Ascending aorta (tissue), 2 donors: Measurements from ENCODE around the gene VILL. TPM values are rescaled to one million over a fixed set of nuclear protein-coding genes. Genes with fewer than 3 reads are reported as not detected.

Experiments
- DNase-seq, 2 donors: peaks; one replicate each; pipeline ENCODE4 v3.0.0-alpha.2; 2019; ENCODE audit warnings: low spot score in 2 of 2
- H3K27ac ChIP-seq, 2 donors: fragments of 200-600 bp; sonication (generic); one replicate each; pipeline ENCODE4 v1.5.1; 2016 to 2017; ENCODE audit warnings: mild to moderate bottlenecking in 1 of 2
- H3K27me3 ChIP-seq: fragments of 200-600 bp; sonication (generic); one replicate; pipeline ENCODE4 v1.5.1; 2017
- H3K36me3 ChIP-seq, 2 donors: fragments of 200-600 bp; sonication (generic); one replicate each; pipeline ENCODE4 v1.5.1; 2016
- H3K4me1 ChIP-seq, 2 donors: fragments of 200-600 bp; sonication (generic); one replicate each; pipeline ENCODE4 v1.5.1; 2016 to 2017; ENCODE audit warnings: mild to moderate bottlenecking in 1 of 2
- H3K4me3 ChIP-seq, 2 donors: fragments of 200-600 bp; sonication (generic); one replicate each; pipeline ENCODE4 v1.5.1; 2016 to 2017; ENCODE audit warnings: mild to moderate bottlenecking in 1 of 2
- H3K9me3 ChIP-seq, 2 donors: fragments of 200-600 bp; sonication (generic); one replicate each; pipeline ENCODE4 v1.5.1; 2016
- intact Hi-C: fragments of 100-400 bp; cut with DNase I; formaldehyde crosslinking; loops from one replicate; pipeline ENCODE4 v1.15.1; 2023
- total RNA-seq: library from RNA; depleted of rRNA; stranded (reverse); fragments of >200 nt; gene quantifications from one replicate; pipeline ENCODE4 v1.1.0, GENCODE V29; 2016
- TF ChIP-seq, protein P1 (sequence below), 3 experiments: fragments of 200-600 bp in 2 of 3; fragments of 450-650 bp in 1 of 3; sonication (generic) in 2 of 3; IDR thresholded peaks; one replicate each; pipeline ENCODE4 v1.5.1; 2016 to 2019; ENCODE audit warnings: antibody characterized with exemption in 3 of 3, mild to moderate bottlenecking in 1 of 3, moderate library complexity in 1 of 3

Gene VILL
- total RNA-seq, 1 donor from 2014 or later, result 6.3 TPM

DNA sequence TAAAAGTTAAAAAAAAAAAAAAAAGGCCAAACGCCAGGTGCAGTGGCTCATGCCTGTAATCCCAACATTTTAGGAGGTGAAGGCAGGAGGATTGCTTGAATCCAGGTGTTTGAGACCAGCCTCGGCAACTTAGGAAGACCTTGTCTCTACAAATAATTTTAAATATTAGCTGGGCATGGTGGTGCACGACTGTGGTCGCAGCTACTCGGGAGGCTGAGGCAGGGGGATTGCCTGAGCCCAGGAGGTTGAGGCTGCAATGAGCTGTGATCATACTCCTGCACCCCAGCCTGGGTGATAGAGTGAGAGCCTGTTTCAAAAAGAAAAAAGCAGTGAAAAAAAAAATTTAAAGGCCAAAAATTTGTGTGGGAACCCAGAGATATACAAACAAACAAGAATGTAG, 45.7 kb downstream of the VILL start:
- Histone ChIP-seq H3K4me1 (peaks cover 6 to 15% of the 10 kb centered on the region in 2 donors), H3K4me3 (no peak overlapping the region), H3K27ac (no peak overlapping the region), H3K27me3 (no peaks in the 10 kb centered on the region), H3K36me3 (no peaks in the 10 kb centered on the region), H3K9me3 (no peaks in the 10 kb centered on the region)
- intact Hi-C loops, result no loop called here
- DNase-seq, result no peak
- TF ChIP-seq, protein P1, sequence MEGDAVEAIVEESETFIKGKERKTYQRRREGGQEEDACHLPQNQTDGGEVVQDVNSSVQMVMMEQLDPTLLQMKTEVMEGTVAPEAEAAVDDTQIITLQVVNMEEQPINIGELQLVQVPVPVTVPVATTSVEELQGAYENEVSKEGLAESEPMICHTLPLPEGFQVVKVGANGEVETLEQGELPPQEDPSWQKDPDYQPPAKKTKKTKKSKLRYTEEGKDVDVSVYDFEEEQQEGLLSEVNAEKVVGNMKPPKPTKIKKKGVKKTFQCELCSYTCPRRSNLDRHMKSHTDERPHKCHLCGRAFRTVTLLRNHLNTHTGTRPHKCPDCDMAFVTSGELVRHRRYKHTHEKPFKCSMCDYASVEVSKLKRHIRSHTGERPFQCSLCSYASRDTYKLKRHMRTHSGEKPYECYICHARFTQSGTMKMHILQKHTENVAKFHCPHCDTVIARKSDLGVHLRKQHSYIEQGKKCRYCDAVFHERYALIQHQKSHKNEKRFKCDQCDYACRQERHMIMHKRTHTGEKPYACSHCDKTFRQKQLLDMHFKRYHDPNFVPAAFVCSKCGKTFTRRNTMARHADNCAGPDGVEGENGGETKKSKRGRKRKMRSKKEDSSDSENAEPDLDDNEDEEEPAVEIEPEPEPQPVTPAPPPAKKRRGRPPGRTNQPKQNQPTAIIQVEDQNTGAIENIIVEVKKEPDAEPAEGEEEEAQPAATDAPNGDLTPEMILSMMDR (IDR thresholded peaks at IDR 0.05), result no peak

DNA sequence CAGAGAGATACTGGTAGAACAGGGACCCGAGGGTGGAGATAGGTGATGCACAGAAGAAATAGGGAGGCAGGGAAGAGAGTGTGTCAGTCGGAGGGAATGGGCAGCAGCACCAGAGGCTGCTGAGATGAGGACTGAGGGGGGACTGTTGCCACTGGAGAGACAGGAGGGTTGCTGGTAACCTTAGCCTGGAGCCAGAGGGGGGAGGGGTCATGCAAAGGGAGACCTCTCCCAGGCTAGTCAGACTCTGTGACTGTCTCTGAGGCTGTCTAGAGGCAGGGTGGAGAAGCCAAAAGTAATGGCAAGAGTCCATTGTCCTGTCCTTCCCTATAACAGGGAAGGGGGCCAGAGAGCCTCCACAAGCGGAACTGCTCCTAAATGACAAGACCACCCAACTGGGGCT, 46.3 kb downstream of the VILL start:
- H3K4me3 ChIP-seq, result no peak overlapping the region
- H3K36me3 ChIP-seq, result no peaks in the 10 kb centered on the region
- H3K9me3 ChIP-seq, result no peaks in the 10 kb centered on the region
- no peak overlapping the region for H3K27ac ChIP-seq
- TF ChIP-seq, protein P1 (IDR thresholded peaks at IDR 0.05), result no peak
- intact Hi-C loops, result no loop called here
- H3K27me3 ChIP-seq, result no peaks in the 10 kb centered on the region
- H3K4me1 ChIP-seq, result peaks cover 0 to 9% of the 10 kb centered on the region in 2 donors
- DNase-seq, result no peak

DNA sequence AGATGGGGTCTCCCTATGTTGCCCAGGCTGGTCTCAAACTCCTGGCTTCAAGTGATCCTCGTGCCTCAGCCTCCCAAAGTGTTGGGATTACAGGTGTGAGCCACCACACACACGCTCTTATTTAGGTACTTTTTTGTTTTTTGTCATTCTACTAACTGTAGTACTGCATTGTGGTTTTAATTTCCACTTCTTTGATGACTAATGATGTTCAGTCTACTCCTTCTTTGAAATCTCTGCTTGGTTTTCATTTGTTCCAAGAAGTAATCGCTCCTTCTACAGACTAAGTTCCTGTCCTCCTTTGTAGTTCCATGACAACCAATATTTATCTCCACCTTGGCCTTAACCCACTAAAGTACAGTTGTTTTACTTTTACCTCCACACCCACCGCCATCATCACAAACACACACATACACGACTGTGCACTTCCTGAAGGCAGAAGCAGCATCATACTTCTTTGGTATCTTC, 47.9 kb downstream of the VILL start:
- TF ChIP-seq, protein P1 (IDR thresholded peaks at IDR 0.05), result no peak
- no peaks in the 10 kb centered on the region for H3K9me3 ChIP-seq
- H3K27me3 ChIP-seq, result no peaks in the 10 kb centered on the region
- no peak overlapping the region for H3K27ac ChIP-seq
- intact Hi-C loops, result no loop called here
- no peak for DNase-seq
- no peak overlapping the region for H3K4me3 ChIP-seq
- H3K36me3 ChIP-seq, result no peaks in the 10 kb centered on the region
- H3K4me1 ChIP-seq, result peaks cover 0 to 9% of the 10 kb centered on the region in 2 donors

DNA sequence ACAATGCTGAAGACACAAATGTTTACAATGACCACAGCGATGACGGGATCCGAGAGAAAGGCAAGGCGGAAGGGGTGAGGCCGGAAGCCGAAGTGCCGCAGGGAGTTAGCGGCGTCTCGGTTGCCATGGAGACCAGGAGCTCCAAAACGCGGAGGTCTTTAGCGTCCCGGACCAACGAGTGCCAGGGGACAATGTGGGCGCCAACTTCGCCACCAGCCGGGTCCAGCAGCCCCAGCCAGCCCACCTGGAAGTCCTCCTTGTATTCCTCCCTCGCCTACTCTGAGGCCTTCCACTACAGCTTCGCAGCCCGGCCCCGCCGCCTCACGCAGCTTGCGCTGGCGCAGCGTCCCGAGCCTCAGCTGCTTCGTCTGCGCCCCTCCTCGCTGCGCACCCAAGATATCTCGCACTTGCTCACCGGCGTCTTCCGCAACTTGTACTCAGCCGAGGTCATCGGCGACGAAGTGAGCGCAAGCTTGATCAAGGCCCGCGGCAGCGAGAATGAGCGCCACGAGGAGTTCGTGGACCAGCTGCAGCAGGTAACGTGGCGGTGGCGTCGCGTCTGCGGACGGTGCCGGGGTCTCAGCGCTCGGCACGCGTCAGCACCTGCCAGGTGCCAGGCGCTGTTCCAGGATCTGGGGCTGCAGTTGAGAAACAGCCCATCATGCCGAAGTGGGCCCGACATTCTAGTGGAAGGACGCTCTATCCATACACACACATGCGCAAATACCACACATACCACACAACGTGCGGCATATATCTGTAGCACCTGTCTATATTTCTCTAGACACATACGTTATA, 48.7 kb downstream of the VILL start, which contains the start of gene DLEC1:
Gene DLEC1, plus strand, starts transcription at position 108 of the 798 bp plus-strand sequence. Its CDS starts 18 bp downstream, at position 126.
- peaks cover 0 to 9% of the 10 kb centered on the region in 2 donors for H3K4me1 ChIP-seq
- peak in 1 of 2 donors; percentile 85 for DNase-seq
- TF ChIP-seq, protein P1 (IDR thresholded peaks at IDR 0.05), result no peak
- no peaks in the 10 kb centered on the region for H3K9me3 ChIP-seq
- H3K36me3 ChIP-seq, result no peaks in the 10 kb centered on the region
- intact Hi-C loops, result no loop called here
- no peak within 1 kb of the TSS for H3K27ac ChIP-seq
- H3K4me3 ChIP-seq, result peak within 1 kb of the TSS; percentile 68 to 73
- no peaks in the 10 kb centered on the region for H3K27me3 ChIP-seq

DNA sequence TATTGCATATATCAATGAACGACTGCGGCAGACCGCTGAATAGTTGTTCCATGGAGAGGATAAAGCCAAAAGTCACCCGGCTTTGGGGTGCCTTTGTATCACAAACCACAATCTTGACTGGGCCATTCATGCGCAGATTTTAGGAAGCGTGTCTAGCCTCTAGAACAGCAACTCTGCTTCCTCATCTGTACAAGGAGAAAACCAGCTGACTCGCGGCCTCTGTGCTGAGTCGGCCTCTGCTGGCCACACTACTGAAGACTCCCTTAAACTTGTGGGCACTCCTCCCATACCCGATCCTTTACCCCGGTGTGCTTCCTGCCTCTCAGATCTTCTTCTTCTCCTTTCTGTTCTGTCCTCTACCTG, 49.3 kb downstream of the VILL start:
- no peak overlapping the region for H3K27ac ChIP-seq
- H3K27me3 ChIP-seq, result no peaks in the 10 kb centered on the region
- no peaks in the 10 kb centered on the region for H3K9me3 ChIP-seq
- TF ChIP-seq, protein P1 (IDR thresholded peaks at IDR 0.05), result peak; percentile 10 to 59 (median 25)
- H3K36me3 ChIP-seq, result no peaks in the 10 kb centered on the region
- peaks cover 0 to 9% of the 10 kb centered on the region in 2 donors for H3K4me1 ChIP-seq
- intact Hi-C loops, result loop anchor here (2.0 kb wide), 1 partner anchor 35 kb away; no protein-coding TSS in a partner anchor
- DNase-seq, result peak; percentile 59 to 84
- H3K4me3 ChIP-seq, result peak overlapping the region; percentile 68 to 73
